Neutrophil (primary cell): ENCODE measurements around the gene RB1.

Experiments used
- H3K27ac ChIP-seq: fragments of 200-600 bp; sonication (generic); 2 replicates; pipeline ENCODE4 v1.5.1; 2016; ENCODE audit warnings: mild to moderate bottlenecking, moderate library complexity
- H3K27me3 ChIP-seq: fragments of 200-600 bp; sonication (generic); 2 replicates; pipeline ENCODE4 v1.6.0; 2016; ENCODE audit warnings: mild to moderate bottlenecking
- H3K36me3 ChIP-seq: fragments of 200-600 bp; sonication (generic); 2 replicates; pipeline ENCODE4 v1.5.1; 2017
- H3K4me1 ChIP-seq, 2 experiments: fragments of 200-600 bp in 1 of 2; sonication (generic) in 1 of 2; 1 replicate in 1 of 2; 2 replicates in 1 of 2; pipeline versions ENCODE4 v1.5.1 to v1.6.1; 2013 to 2016; ENCODE audit warnings: low read depth in 1 of 2, low read length in 1 of 2, mild to moderate bottlenecking in 1 of 2, moderate library complexity in 1 of 2; ENCODE audit not compliant: control insufficient read depth in 1 of 2, insufficient read depth in 1 of 2
- H3K4me3 ChIP-seq, 2 experiments: fragments of 200-600 bp in 1 of 2; sonication (generic) in 1 of 2; 1 replicate in 1 of 2; 2 replicates in 1 of 2; pipeline ENCODE4 v1.5.1; 2013 to 2016; ENCODE audit warnings: low read depth in 1 of 2, low read length in 1 of 2, mild to moderate bottlenecking in 1 of 2, moderate library complexity in 1 of 2
- H3K9me3 ChIP-seq: fragments of 200-600 bp; sonication (generic); 2 replicates; pipeline ENCODE4 v1.5.1; 2016
- TF ChIP-seq, protein P1 (sequence below): fragments of 200-600 bp; sonication (generic); IDR thresholded peaks from 2 replicates; pipeline ENCODE4 v1.5.1; 2016; ENCODE audit warnings: antibody characterized with exemption

Gene RB1

DNA sequence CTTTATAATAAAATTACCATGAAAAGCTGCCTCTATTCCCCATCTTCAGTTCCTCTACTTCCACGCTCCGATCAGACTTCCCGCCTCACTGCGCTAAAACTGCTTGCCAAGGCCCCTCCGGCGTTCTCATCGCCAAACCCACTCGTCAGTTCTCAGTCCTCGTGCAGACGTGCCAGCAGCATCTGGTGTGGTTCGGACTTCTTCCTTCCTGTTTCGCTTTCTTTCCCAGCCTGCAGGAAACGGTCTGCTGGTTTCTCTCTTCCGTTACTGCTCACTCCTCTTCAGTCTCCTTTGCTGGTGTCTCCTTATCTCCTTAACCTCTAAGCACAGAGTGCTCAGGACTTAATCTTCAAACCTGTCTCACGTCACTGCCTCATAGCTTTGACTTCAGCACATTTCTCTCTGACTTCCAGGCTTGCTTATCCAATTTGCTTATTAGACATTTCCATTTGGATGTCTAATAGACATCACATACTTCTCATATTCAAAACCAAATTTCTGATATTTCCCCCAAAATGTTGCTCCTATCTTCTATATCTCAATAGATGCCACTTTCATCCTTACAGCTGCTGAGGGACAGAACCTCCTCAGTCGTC lies 189.0 kb downstream of the RB1 start:
- TF ChIP-seq, protein P1, sequence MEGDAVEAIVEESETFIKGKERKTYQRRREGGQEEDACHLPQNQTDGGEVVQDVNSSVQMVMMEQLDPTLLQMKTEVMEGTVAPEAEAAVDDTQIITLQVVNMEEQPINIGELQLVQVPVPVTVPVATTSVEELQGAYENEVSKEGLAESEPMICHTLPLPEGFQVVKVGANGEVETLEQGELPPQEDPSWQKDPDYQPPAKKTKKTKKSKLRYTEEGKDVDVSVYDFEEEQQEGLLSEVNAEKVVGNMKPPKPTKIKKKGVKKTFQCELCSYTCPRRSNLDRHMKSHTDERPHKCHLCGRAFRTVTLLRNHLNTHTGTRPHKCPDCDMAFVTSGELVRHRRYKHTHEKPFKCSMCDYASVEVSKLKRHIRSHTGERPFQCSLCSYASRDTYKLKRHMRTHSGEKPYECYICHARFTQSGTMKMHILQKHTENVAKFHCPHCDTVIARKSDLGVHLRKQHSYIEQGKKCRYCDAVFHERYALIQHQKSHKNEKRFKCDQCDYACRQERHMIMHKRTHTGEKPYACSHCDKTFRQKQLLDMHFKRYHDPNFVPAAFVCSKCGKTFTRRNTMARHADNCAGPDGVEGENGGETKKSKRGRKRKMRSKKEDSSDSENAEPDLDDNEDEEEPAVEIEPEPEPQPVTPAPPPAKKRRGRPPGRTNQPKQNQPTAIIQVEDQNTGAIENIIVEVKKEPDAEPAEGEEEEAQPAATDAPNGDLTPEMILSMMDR, result no peak
- no peaks in the 10 kb centered on the region for H3K9me3 ChIP-seq
- peak overlapping the region; percentile 87 for H3K27ac ChIP-seq
- H3K4me3 ChIP-seq, result peak overlapping the region; percentile 56 to 60
- no peaks in the 10 kb centered on the region for H3K27me3 ChIP-seq
- peaks cover 37% of the 10 kb centered on the region for H3K36me3 ChIP-seq
- H3K4me1 ChIP-seq, result peaks cover 30 to 32% of the 10 kb centered on the region in 2 experiments

DNA sequence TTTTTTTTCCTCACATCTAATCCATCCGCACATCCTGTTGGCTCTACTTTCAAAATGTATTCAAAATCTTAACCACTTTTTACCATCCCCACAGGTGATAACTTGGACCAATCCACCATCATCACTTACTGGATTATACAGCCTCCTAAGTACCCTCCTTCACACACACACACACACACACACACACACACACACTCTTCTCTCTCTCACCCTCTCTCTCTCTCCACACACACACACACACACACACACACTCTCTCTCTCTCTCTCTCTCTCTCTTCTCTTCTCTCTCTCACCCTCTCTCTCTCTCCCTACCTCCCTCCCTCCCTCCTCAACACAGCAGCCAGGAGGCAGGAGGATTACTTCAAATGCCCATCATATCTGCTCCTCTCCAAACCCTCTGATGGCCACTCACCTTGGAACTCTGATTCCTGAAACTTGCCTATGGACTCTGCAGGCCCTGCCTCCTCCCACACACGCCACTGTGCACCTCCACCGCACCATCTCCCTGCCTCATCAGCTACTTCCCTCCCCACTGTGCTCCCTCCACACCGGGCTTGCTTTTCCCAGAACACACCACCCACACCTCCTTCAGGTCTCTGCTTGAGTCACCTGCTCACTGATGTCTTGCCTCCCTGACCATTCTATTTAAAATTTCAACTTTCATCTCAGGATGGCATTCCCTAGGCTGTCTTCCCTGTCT lies 189.7 kb downstream of the RB1 start:
- peak overlapping the region; percentile 87 for H3K27ac ChIP-seq
- H3K9me3 ChIP-seq, result no peaks in the 10 kb centered on the region
- H3K36me3 ChIP-seq, result peaks cover 43% of the 10 kb centered on the region
- H3K4me1 ChIP-seq, result peaks cover 30 to 32% of the 10 kb centered on the region in 2 experiments
- TF ChIP-seq, protein P1, result no peak
- H3K27me3 ChIP-seq, result no peaks in the 10 kb centered on the region
- H3K4me3 ChIP-seq, result peak overlapping the region; percentile 56 to 60

DNA sequence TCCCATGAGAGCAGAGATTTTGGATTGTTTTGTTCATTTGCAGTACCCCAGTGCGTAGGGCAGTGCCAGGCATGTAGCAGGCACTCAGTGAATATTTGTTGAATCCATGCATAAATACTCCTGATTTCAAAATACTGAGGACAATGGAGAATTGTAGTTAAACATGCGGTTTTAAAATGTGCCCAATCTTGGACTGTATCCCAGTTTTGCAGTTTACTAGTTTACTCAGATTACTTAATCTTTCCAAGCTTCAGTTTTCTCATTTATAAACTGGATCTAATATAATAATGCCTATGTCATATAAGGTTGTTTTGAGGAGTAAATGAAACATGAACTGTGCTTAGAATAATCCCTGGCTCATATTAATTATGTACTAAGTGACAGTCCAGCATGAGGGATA lies 190.3 kb downstream of the RB1 start:
- H3K27ac ChIP-seq, result peak overlapping the region; percentile 87
- TF ChIP-seq, protein P1, result no peak
- H3K27me3 ChIP-seq, result no peaks in the 10 kb centered on the region
- peaks cover 30 to 32% of the 10 kb centered on the region in 2 experiments for H3K4me1 ChIP-seq
- no peak overlapping the region for H3K4me3 ChIP-seq
- peaks cover 40% of the 10 kb centered on the region for H3K36me3 ChIP-seq
- H3K9me3 ChIP-seq, result no peaks in the 10 kb centered on the region

DNA sequence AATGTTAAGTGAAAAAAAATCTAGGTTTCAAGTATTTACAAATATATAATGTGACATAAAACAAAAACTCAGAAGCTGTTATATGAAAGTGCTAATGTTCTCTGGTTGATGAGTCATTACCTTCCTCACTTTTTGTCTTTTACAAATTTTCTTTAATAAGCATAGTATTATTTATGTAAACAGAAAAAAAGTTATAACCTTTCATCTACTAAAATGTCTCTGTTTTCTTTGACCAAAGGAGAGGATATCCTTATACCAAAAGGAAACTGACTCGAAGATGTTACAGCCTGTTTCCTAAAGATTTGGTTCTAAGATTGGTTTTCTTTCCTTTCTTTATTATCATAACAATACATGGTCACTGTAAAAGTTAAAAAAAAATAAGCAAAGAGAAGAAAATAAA lies 191.3 kb downstream of the RB1 start:
- H3K36me3 ChIP-seq, result peaks cover 30% of the 10 kb centered on the region
- no peaks in the 10 kb centered on the region for H3K9me3 ChIP-seq
- H3K27me3 ChIP-seq, result no peaks in the 10 kb centered on the region
- peaks cover 32 to 34% of the 10 kb centered on the region in 2 experiments for H3K4me1 ChIP-seq
- TF ChIP-seq, protein P1, result no peak
- no peak overlapping the region for H3K4me3 ChIP-seq
- no peak overlapping the region for H3K27ac ChIP-seq

DNA sequence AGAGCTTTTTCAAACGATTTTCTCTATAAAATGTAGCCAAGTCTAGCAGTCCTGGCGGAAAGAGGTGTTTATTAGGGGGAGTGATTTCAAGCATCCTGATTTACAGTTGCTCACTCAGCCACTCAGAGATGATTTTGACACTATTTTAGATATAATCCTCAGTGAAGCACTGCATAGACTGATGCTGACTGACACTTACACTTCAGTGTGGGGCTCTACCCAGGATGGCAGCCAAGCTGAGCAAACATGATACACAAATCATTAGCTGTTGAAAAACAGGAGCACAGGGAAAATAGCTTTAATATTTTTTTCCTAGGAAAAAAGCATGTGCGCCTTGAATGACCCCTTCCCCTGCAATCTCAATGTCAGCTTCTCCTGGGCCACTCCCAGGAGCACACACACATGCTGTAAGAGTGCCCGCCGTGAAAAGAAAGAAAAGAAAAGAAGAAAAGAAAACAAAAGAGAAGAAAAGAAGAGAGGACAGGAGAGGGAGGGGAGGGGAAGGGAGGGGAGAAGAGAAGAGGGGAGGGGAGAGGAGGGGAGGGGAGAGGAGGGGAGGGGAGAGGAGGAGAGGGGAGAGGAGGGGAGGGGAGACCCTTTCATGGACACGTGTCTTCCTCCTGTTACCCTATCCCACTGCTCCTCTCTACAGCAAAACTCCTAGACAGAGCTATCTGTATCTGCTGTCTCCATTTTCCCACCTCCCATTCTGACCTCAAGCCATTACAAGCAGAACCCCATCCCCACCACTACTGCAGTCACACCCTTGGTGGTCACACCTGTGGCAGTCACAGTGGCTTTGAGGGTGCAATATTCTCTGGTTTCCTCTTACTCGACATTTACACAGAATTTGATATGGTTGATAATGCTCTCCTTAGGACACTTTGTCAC lies 193.0 kb downstream of the RB1 start:
- TF ChIP-seq, protein P1, result no peak
- Histone ChIP-seq H3K9me3 (no peaks in the 10 kb centered on the region), H3K4me1 (peaks cover 40 to 42% of the 10 kb centered on the region in 2 experiments), H3K27ac (no peak overlapping the region), H3K36me3 (peaks cover 29% of the 10 kb centered on the region), H3K4me3 (no peak overlapping the region), H3K27me3 (no peaks in the 10 kb centered on the region)
